GM13977 (cell line): Measurements from ENCODE around the gene JAG1.

ENCODE experiments used
- DNase-seq: peaks from one replicate; pipeline ENCODE4 v3.0.0; 2012; ENCODE audit warnings: low spot score
- in situ Hi-C: fragments of 300-500 bp; cut with MboI; formaldehyde crosslinking; loops from one replicate; pipeline ENCODE4 v1.12.0; 2022; ENCODE audit warnings: low sequenced_read_pairs, low pct_unique_long_range_greater_than_20kb, mixed read lengths, inconsistent platforms; ENCODE audit not compliant: unreplicated experiment
- TF ChIP-seq, protein P1 (sequence below): IDR thresholded peaks from 2 replicates; pipeline ENCODE4 v1.5.1; 2012; ENCODE audit warnings: mild to moderate bottlenecking, control low read depth; ENCODE audit not compliant: insufficient read depth; ENCODE audit errors: extremely low read depth, missing control alignments

JAG1 gene

DNA sequence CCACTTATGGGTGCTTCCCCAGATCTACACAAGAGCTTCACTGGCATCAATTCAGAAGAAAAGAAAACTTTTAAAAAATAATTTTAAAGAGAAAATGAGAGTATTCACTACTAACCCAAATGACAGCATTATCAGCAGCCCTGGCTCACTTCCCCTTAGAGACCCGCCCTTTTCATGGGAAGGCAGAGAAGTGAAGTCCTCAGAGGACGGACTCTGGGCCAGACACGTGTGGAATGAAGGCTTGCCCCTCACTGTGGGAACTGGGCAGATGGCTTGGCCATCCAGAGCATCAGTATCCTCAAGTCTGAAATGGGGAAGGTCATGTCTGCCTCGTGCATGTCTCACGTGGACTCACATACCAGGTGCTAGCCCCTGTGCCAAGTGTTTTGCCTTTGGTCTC, 63.5 kb downstream of the JAG1 start:
- in situ Hi-C loops: no loop called here
- TF ChIP-seq, protein P1, sequence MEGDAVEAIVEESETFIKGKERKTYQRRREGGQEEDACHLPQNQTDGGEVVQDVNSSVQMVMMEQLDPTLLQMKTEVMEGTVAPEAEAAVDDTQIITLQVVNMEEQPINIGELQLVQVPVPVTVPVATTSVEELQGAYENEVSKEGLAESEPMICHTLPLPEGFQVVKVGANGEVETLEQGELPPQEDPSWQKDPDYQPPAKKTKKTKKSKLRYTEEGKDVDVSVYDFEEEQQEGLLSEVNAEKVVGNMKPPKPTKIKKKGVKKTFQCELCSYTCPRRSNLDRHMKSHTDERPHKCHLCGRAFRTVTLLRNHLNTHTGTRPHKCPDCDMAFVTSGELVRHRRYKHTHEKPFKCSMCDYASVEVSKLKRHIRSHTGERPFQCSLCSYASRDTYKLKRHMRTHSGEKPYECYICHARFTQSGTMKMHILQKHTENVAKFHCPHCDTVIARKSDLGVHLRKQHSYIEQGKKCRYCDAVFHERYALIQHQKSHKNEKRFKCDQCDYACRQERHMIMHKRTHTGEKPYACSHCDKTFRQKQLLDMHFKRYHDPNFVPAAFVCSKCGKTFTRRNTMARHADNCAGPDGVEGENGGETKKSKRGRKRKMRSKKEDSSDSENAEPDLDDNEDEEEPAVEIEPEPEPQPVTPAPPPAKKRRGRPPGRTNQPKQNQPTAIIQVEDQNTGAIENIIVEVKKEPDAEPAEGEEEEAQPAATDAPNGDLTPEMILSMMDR: no peak

DNA sequence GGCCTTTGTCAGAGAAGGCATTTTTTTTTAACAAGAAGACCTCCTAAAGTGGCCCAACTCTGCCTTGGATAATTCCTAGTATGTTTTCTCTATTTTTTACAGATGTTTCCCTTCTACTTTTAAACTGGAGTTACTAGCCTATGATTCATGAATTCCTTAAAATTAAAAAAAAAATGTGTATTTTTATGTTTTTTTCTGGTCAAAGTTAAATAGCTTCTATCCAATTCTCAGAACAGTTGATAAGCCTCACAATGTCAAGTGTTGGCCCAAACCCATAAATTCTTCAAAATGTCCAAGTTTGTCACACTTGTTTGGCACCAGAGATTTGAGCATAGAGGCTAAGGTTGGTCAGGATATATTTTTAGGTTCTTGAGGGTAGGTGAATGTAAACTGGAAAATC, 64.0 kb downstream of the JAG1 start:
- in situ Hi-C loops: no loop called here

More for the DNA sequence above, 63.5 kb downstream of the JAG1 start:
- no peak for DNase-seq

DNA sequence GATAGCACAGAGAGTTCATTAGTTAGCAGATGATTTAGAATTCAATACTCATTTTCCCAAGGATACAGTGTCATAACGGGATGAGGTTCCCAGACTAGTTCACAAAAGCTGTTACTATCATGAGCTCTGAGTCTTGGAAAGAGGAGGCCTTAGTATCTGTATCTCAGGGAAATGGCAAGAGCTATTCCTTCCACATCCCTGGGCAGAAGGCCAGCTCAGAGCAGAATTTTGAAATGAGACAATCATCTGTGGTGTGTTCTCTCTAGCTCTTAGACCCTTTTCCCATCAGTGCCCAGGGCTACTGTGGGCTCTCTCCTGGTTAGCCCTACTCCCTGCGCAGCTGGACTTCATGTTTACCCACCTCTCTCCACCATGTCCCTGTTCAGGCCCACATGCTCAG, 64.5 kb downstream of the JAG1 start:
- DNase-seq: no peak
- TF ChIP-seq, protein P1: no peak
- in situ Hi-C loops: no loop called here

More for the DNA sequence above, 64.0 kb downstream of the JAG1 start:
- TF ChIP-seq, protein P1: no peak
- DNase-seq: no peak

DNA sequence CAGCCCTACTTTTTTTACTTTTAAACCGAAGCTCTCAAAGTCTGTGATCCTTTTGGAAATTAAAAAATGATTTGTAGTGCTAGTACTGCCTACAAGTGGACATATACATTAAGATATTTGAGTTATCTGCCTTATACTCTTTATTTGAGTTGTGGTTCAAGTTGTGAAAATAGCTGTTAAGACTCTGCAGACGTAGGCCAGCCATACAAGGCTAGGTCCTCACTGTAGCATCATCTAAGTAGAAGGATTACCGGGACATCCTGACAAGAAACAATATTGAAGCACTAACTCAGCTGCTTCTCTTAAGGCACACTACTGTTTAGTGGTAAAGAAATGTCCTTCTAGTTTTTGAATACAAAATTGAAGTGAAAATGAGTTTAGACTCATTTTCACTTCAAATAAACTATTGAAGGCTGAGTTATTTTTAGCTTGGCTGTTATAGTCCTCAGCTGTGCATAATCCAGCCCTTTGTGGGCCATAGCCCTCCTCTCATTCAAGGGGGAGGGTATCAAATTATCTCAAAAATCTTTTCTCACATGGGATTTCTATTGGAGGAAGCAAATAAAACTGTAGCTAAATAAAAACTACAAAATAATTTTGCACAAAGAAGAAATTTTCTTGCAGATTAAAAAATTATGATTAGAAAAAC, 68.1 kb downstream of the JAG1 start:
- TF ChIP-seq, protein P1: no peak
- no peak for DNase-seq
- in situ Hi-C loops: no loop called here

- in situ Hi-C loops: no loop called here
- DNase-seq: no peak
- TF ChIP-seq, protein P1: no peak
Measured at GRCh38 chr20:10604865-10605440, 68.8 kb downstream of the JAG1 start.

GRCh38 chr20:10603971-10604864, 69.6 kb downstream of the JAG1 start:
- in situ Hi-C loops: no loop called here
- no peak for DNase-seq
- TF ChIP-seq, protein P1: no peak
